ENCODE data around the gene PUM2.
"Not testable (repeated sequence)": the region's sequence is repeated elsewhere in the genome, so short reads cannot be mapped to it uniquely, and the experiment has no call there.

PUM2 gene

GRCh38 chr2:20370191-20370590 is 19.5 kb upstream of the PUM2 start:
- no peak for DNase-seq

GRCh38 chr2:20369366-20369765 is 18.7 kb upstream of the PUM2 start:
- no peak for DNase-seq

GRCh38 chr2:20368706-20369105 is 18.1 kb upstream of the PUM2 start:
- no peak for DNase-seq

- DNase-seq: not testable (repeated sequence)
Observed at GRCh38 chr2:20367929-20368328, 17.3 kb upstream of the PUM2 start.

- no peak for DNase-seq
Observed at GRCh38 chr2:20366672-20367116, 16.1 kb upstream of the PUM2 start.

GRCh38 chr2:20365249-20365817 is 14.7 kb upstream of the PUM2 start:
- DNase-seq: no peak

GRCh38 chr2:20363578-20363977 is 12.9 kb upstream of the PUM2 start:
- no peak for DNase-seq

GRCh38 chr2:20362701-20363435 is 12.2 kb upstream of the PUM2 start:
- DNase-seq: no peak

GRCh38 chr2:20361893-20362292 is 11.2 kb upstream of the PUM2 start:
- no peak for DNase-seq

GRCh38 chr2:20359096-20359495 is 8.5 kb upstream of the PUM2 start:
- DNase-seq: no peak

GRCh38 chr2:20357638-20358389 is 7.2 kb upstream of the PUM2 start:
- DNase-seq: no peak

GRCh38 chr2:20356042-20356441 is 5.4 kb upstream of the PUM2 start:
- no peak for DNase-seq

- DNase-seq: no peak
Observed at GRCh38 chr2:20355131-20355530, 4.5 kb upstream of the PUM2 start.

- no peak for DNase-seq
Observed at GRCh38 chr2:20353241-20353992, 2.8 kb upstream of the PUM2 start.

GRCh38 chr2:20352581-20353216 is 2.1 kb upstream of the PUM2 start:
- DNase-seq: no peak

GRCh38 chr2:20352230-20352578 is 1.6 kb upstream of the PUM2 start:
- DNase-seq: no peak

- DNase-seq: no peak
Observed at GRCh38 chr2:20351555-20352229, 1.0 kb upstream of the PUM2 start.

GRCh38 chr2:20350041-20350712 is 467 bp downstream of the PUM2 start:
- DNase-seq: peak; percentile 47

- DNase-seq: no peak
Observed at GRCh38 chr2:20349513-20349921, 1.1 kb downstream of the PUM2 start.

- no peak for DNase-seq
Observed at GRCh38 chr2:20348542-20348941, 2.1 kb downstream of the PUM2 start.

- DNase-seq: no peak
Observed at GRCh38 chr2:20346565-20347381, 3.9 kb downstream of the PUM2 start.

Data from T-helper 9 cell (primary cell).